ENCODE results near the gene RPL13A.

DNA sequence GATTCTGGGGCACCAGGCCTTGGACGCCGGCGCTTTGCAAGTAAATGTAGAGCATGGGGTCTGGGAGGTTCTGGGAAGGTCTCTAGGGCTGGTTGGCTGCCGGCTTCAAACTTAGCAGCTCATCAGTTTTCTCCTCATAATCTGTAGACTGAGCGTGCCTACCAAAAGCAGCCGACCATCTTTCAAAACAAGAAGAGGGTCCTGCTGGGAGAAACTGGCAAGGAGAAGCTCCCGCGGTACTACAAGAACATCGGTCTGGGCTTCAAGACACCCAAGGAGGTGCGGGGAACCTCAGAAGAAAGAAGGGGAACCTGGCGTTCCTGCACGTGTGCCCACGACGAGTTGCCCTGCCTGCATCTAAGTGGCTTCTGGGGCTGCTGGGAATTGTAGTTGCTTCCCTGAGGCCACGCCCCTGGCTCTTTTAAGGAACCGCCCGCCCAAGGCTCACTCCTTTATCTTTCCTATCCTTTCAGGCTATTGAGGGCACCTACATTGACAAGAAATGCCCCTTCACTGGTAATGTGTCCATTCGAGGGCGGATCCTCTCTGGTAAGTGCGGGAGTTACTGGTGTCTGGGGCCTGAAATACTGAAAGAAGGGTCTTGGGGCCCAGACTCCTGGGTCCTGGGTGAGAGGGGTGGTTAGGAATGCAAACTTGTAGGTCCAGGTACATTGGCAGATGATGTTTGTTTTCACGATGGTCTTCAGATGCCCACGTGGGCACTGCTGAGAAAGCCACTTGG lies 9.8 kb downstream of the RPL13A start:
- TF ChIP-seq, protein P1, sequence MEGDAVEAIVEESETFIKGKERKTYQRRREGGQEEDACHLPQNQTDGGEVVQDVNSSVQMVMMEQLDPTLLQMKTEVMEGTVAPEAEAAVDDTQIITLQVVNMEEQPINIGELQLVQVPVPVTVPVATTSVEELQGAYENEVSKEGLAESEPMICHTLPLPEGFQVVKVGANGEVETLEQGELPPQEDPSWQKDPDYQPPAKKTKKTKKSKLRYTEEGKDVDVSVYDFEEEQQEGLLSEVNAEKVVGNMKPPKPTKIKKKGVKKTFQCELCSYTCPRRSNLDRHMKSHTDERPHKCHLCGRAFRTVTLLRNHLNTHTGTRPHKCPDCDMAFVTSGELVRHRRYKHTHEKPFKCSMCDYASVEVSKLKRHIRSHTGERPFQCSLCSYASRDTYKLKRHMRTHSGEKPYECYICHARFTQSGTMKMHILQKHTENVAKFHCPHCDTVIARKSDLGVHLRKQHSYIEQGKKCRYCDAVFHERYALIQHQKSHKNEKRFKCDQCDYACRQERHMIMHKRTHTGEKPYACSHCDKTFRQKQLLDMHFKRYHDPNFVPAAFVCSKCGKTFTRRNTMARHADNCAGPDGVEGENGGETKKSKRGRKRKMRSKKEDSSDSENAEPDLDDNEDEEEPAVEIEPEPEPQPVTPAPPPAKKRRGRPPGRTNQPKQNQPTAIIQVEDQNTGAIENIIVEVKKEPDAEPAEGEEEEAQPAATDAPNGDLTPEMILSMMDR (conservative IDR thresholded peaks at IDR 0.05 in 1 of 2, IDR thresholded peaks at IDR 0.05 in 1 of 2; ENCODE audit: extremely low read depth in 1 of 2, insufficient read depth in 1 of 2, low read depth in 1 of 2, low read length in 2 of 2) = no peak
- no peak for TF ChIP-seq EZH2 (IDR thresholded peaks at IDR 0.05; ENCODE audit: borderline replicate concordance, low read length)

Measured in mammary epithelial cell (primary cell).